Neural progenitor cell (in vitro differentiated cells): ENCODE results near the gene NHSL1. TPM values are rescaled to one million over a fixed set of nuclear protein-coding genes. Genes with fewer than 3 reads are reported as not detected.

ENCODE experiments used
- DNase-seq: peaks from one replicate; pipeline ENCODE4 v3.0.0-alpha.2; 2016; ENCODE audit warnings: low spot score
- H2AFZ ChIP-seq: fragments of 200-600 bp; sonication (generic); replicated peaks from 2 replicates; pipeline ENCODE4 v1.6.1; 2016; ENCODE audit warnings: antibody characterized with exemption
- H3F3A ChIP-seq: fragments of 200-600 bp; sonication (generic); 2 replicates; pipeline ENCODE4 v1.6.1; 2016; ENCODE audit warnings: antibody characterized with exemption, low read depth
- H3K27ac ChIP-seq: fragments of 200-600 bp; sonication (generic); 2 replicates; pipeline ENCODE4 v1.5.1; 2016; ENCODE audit warnings: mild to moderate bottlenecking
- H3K27me3 ChIP-seq: fragments of 200-600 bp; sonication (generic); 2 replicates; pipeline ENCODE4 v1.6.1; 2016; ENCODE audit warnings: mild to moderate bottlenecking, moderate library complexity
- H3K36me3 ChIP-seq: fragments of 200-600 bp; sonication (generic); 2 replicates; pipeline ENCODE4 v1.5.1; 2016
- H3K4me1 ChIP-seq: fragments of 200-600 bp; sonication (generic); 2 replicates; pipeline ENCODE4 v1.6.1; 2016; ENCODE audit warnings: mixed run types
- H3K4me2 ChIP-seq: fragments of 200-600 bp; sonication (generic); 2 replicates; pipeline ENCODE4 v1.6.1; 2016
- H3K4me3 ChIP-seq: fragments of 200-600 bp; sonication (generic); 2 replicates; pipeline ENCODE4 v1.5.1; 2016
- H3K79me2 ChIP-seq: fragments of 200-600 bp; sonication (generic); 2 replicates; pipeline ENCODE4 v1.6.1; 2016; ENCODE audit warnings: low read depth
- H3K9ac ChIP-seq: fragments of 200-600 bp; sonication (generic); 2 replicates; pipeline ENCODE4 v1.6.1; 2016
- H3K9me3 ChIP-seq: fragments of 200-600 bp; sonication (generic); 2 replicates; pipeline ENCODE4 v1.5.1; 2016; ENCODE audit warnings: low read depth
- H4K20me1 ChIP-seq: fragments of 200-600 bp; sonication (generic); 2 replicates; pipeline ENCODE4 v1.6.1; 2016; ENCODE audit warnings: low read depth
- H3K27ac Mint-ChIP-seq: 3 replicates; pipeline ENCODE4 v1.8.0; 2021; ENCODE audit warnings: mixed read lengths
- H3K27me3 Mint-ChIP-seq: 2 replicates; pipeline ENCODE4 v1.8.0; 2022; ENCODE audit warnings: low read depth, mild to moderate bottlenecking, inconsistent platforms, moderate library complexity, mixed read lengths; ENCODE audit not compliant: insufficient read depth
- H3K36me3 Mint-ChIP-seq: 3 replicates; pipeline ENCODE4 v1.8.0; 2021; ENCODE audit warnings: mixed read lengths
- H3K4me1 Mint-ChIP-seq: 3 replicates; pipeline ENCODE4 v1.8.0; 2021; ENCODE audit warnings: mixed read lengths
- H3K4me3 Mint-ChIP-seq: 3 replicates; pipeline ENCODE4 v1.8.0; 2021; ENCODE audit warnings: mild to moderate bottlenecking, moderate library complexity, mixed read lengths
- H3K9me3 Mint-ChIP-seq: 3 replicates; pipeline ENCODE4 v1.8.0; 2020; ENCODE audit warnings: mixed read lengths
- EZH2 ChIP-seq: fragments of 200-600 bp; sonication (generic); IDR thresholded peaks from 2 replicates; pipeline ENCODE4 v1.6.1; 2017; ENCODE audit warnings: antibody characterized with exemption, mild to moderate bottlenecking, moderate library complexity
- EZH2phosphoT487 ChIP-seq: fragments of 200-600 bp; sonication (generic); IDR thresholded peaks from 2 replicates; pipeline ENCODE4 v1.6.1; 2017; ENCODE audit warnings: antibody characterized with exemption
- total RNA-seq: library from RNA; depleted of rRNA; stranded (reverse); fragments of >200 nt; gene quantifications from 2 replicates; pipeline ENCODE4 v1.2.3, GENCODE V29; 2015; ENCODE audit warnings: low replicate concordance
- TF ChIP-seq, protein P1 (sequence below): fragments of 200-600 bp; sonication (generic); IDR thresholded peaks from 2 replicates; pipeline ENCODE4 v1.5.1; 2017; ENCODE audit warnings: antibody characterized with exemption, mild to moderate bottlenecking

NHSL1 gene
- total RNA-seq, 1 donor from 2014 or later: 12.1 TPM

DNA sequence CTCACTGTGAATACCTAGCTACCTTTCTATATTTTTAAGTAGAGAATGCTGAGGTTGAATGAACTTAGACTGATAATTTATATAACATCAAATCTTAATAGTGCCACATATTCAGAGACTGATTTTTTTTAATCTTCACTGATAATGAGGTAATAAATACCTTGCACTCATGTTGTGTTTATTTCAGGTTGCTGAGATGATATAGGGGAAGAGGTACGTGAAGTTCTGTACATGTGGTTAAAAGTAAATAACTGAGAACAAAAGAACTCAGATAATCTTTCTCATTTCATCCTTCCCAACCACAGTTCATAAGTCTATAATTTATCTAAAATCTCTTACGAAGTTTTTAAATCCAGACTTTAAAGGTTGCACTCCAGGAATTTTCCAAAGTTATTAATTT lies 6.4 kb downstream of the NHSL1 start:
- H3K27ac Mint-ChIP-seq: peak overlapping the region; percentile 71
- H3K27me3 Mint-ChIP-seq: no peaks in the 10 kb centered on the region
- no peak overlapping the region for H3K4me2 ChIP-seq
- no peaks in the 10 kb centered on the region for H3K9me3 ChIP-seq
- no peaks in the 10 kb centered on the region for H3K36me3 ChIP-seq
- H3K9ac ChIP-seq: no peak overlapping the region
- no peak overlapping the region for H3K4me3 Mint-ChIP-seq
- no peaks in the 10 kb centered on the region for H3F3A ChIP-seq
- H3K79me2 ChIP-seq: peaks cover 18% of the 10 kb centered on the region
- H2AFZ ChIP-seq: no peak overlapping the region
- no peak overlapping the region for H3K27ac ChIP-seq
- peaks cover 60% of the 10 kb centered on the region for H3K4me1 Mint-ChIP-seq
- peaks cover 12% of the 10 kb centered on the region for H4K20me1 ChIP-seq
- H3K36me3 Mint-ChIP-seq: peaks cover 21% of the 10 kb centered on the region
- TF ChIP-seq EZH2 (no peak), EZH2phosphoT487 (no peak)
- TF ChIP-seq, protein P1, sequence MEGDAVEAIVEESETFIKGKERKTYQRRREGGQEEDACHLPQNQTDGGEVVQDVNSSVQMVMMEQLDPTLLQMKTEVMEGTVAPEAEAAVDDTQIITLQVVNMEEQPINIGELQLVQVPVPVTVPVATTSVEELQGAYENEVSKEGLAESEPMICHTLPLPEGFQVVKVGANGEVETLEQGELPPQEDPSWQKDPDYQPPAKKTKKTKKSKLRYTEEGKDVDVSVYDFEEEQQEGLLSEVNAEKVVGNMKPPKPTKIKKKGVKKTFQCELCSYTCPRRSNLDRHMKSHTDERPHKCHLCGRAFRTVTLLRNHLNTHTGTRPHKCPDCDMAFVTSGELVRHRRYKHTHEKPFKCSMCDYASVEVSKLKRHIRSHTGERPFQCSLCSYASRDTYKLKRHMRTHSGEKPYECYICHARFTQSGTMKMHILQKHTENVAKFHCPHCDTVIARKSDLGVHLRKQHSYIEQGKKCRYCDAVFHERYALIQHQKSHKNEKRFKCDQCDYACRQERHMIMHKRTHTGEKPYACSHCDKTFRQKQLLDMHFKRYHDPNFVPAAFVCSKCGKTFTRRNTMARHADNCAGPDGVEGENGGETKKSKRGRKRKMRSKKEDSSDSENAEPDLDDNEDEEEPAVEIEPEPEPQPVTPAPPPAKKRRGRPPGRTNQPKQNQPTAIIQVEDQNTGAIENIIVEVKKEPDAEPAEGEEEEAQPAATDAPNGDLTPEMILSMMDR: no peak
- H3K4me3 ChIP-seq: no peak overlapping the region
- no peaks in the 10 kb centered on the region for H3K27me3 ChIP-seq
- H3K4me1 ChIP-seq: peaks cover 26% of the 10 kb centered on the region
- no peak for DNase-seq
- H3K9me3 Mint-ChIP-seq: no peaks in the 10 kb centered on the region

DNA sequence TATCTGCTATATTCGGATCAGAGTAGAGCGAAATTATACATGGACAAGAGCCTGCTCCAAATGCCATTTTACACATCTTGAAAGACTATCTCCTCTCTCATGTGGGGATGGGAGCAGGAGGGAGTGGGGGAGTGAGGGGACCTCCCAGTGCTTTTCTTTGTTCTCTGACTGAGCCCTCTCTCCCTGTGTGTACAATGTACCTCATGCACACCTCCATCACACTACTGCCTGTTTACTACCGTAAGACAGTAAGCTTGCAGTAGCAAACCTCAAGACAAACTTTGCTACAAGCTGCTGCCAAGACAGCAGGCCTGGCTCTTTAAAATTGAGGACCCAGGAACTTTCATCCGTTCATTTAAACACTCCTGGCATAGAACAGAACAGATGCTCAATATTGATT lies 7.2 kb downstream of the NHSL1 start:
- H3K9ac ChIP-seq: no peak overlapping the region
- H3F3A ChIP-seq: peaks cover 3% of the 10 kb centered on the region
- H3K9me3 ChIP-seq: no peaks in the 10 kb centered on the region
- Mint-ChIP-seq H3K9me3 (no peaks in the 10 kb centered on the region), H3K4me1 (peaks cover 55% of the 10 kb centered on the region), H3K27me3 (no peaks in the 10 kb centered on the region), H3K27ac (peak overlapping the region; percentile 71), H3K36me3 (peaks cover 21% of the 10 kb centered on the region), H3K4me3 (peak overlapping the region; percentile 35)
- H3K27ac ChIP-seq: no peak overlapping the region
- peaks cover 10% of the 10 kb centered on the region for H3K79me2 ChIP-seq
- H3K4me1 ChIP-seq: peaks cover 26% of the 10 kb centered on the region
- H3K4me3 ChIP-seq: no peak overlapping the region
- no peaks in the 10 kb centered on the region for H3K36me3 ChIP-seq
- peaks cover 9% of the 10 kb centered on the region for H4K20me1 ChIP-seq
- no peak overlapping the region for H2AFZ ChIP-seq
- H3K4me2 ChIP-seq: peak overlapping the region; percentile 37
- TF ChIP-seq EZH2: no peak
- no peak for TF ChIP-seq EZH2phosphoT487
- TF ChIP-seq, protein P1: no peak
- H3K27me3 ChIP-seq: no peaks in the 10 kb centered on the region
- peak; percentile 38 for DNase-seq

DNA sequence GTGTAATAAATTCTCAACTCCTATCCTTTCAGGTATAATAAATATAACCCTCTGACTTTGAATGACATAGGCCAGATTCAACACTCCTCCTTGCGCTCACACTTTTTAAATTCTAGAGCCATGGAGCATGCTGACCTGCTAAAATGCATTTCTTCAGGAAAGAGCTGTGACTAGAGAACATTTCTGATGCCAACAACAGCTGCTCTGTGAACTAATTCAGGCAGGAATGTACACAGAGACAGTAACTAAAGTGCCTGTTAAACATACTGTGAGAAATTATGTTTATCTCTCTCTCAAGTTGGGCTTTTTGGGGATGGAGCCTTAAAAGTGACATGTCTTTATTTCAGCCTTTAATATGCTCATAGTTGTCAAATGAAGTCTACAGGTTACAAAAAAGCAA lies 8.3 kb downstream of the NHSL1 start:
- H3K4me1 Mint-ChIP-seq: peaks cover 59% of the 10 kb centered on the region

More for the DNA sequence above, 8.3 kb downstream of the NHSL1 start:
- TF ChIP-seq, protein P1: no peak
- no peak for TF ChIP-seq EZH2phosphoT487
- no peak for TF ChIP-seq EZH2
- H2AFZ ChIP-seq: no peak overlapping the region
- no peaks in the 10 kb centered on the region for H3K9me3 ChIP-seq
- H3K4me3 Mint-ChIP-seq: no peak overlapping the region
- H3K36me3 ChIP-seq: no peaks in the 10 kb centered on the region
- H3K9me3 Mint-ChIP-seq: no peaks in the 10 kb centered on the region
- H3K27ac ChIP-seq: no peak overlapping the region
- peaks cover 14% of the 10 kb centered on the region for H3F3A ChIP-seq
- no peak overlapping the region for H3K4me3 ChIP-seq
- H3K79me2 ChIP-seq: peaks cover under 1% of the 10 kb centered on the region
- H3K4me1 ChIP-seq: peaks cover 37% of the 10 kb centered on the region
- H3K4me2 ChIP-seq: no peak overlapping the region
- H3K36me3 Mint-ChIP-seq: peaks cover 19% of the 10 kb centered on the region
- H3K27ac Mint-ChIP-seq: no peak overlapping the region
- no peaks in the 10 kb centered on the region for H3K27me3 Mint-ChIP-seq
- peaks cover 16% of the 10 kb centered on the region for H4K20me1 ChIP-seq
- no peak for DNase-seq
- H3K9ac ChIP-seq: no peak overlapping the region
- H3K27me3 ChIP-seq: no peaks in the 10 kb centered on the region
